Trophoblast cell (in vitro differentiated cells and primary cell): Measurements from ENCODE around the gene TXNRD2. TPM values are rescaled to one million over a fixed set of nuclear protein-coding genes. Genes with fewer than 3 reads are reported as not detected.
A peak's percentile ranks its signal among the peaks of the same experiment; 100 is the strongest.

Source experiments
- DNase-seq, 2 donors: peaks; one replicate each; pipeline ENCODE4 v3.0.0-alpha.2; 2016
- H2AFZ ChIP-seq: 2 replicates; pipeline ENCODE4 v1.6.1; 2013; ENCODE audit warnings: low read length, moderate library complexity, mild to moderate bottlenecking; ENCODE audit not compliant: insufficient read depth, poor library complexity
- H2AK5ac ChIP-seq: 2 replicates; pipeline ENCODE4 v1.6.1; 2013; ENCODE audit warnings: mild to moderate bottlenecking, low read length
- H2BK120ac ChIP-seq: 2 replicates; pipeline ENCODE4 v1.6.1; 2013; ENCODE audit warnings: low read length, mild to moderate bottlenecking, moderate library complexity; ENCODE audit not compliant: insufficient read depth, poor library complexity
- H2BK12ac ChIP-seq: 2 replicates; pipeline ENCODE4 v1.6.1; 2013; ENCODE audit warnings: mild to moderate bottlenecking, low read length, moderate library complexity
- H2BK5ac ChIP-seq: 2 replicates; pipeline ENCODE4 v1.6.1; 2013; ENCODE audit warnings: low read length, low read depth, moderate library complexity, mild to moderate bottlenecking; ENCODE audit not compliant: poor library complexity
- H3K14ac ChIP-seq: 2 replicates; pipeline ENCODE4 v1.6.1; 2013; ENCODE audit warnings: mild to moderate bottlenecking, low read length
- H3K18ac ChIP-seq: 2 replicates; pipeline ENCODE4 v1.6.1; 2013; ENCODE audit warnings: mild to moderate bottlenecking, low read length
- H3K23ac ChIP-seq: 2 replicates; pipeline ENCODE4 v1.6.1; 2013; ENCODE audit warnings: low read length
- H3K27ac ChIP-seq: 2 replicates; pipeline ENCODE4 v1.5.1; 2013; ENCODE audit warnings: low read depth, mild to moderate bottlenecking, inconsistent platforms, low read length, moderate library complexity
- H3K27me3 ChIP-seq: 2 replicates; pipeline ENCODE4 v1.6.1; 2013; ENCODE audit warnings: inconsistent platforms, mild to moderate bottlenecking, low read length, moderate library complexity; ENCODE audit not compliant: insufficient read depth
- H3K36me3 ChIP-seq, 2 experiments: 1 replicate in 1 of 2; 2 replicates in 1 of 2; pipeline ENCODE4 v1.6.1; 2013; ENCODE audit warnings: low read length in 2 of 2, mild to moderate bottlenecking in 2 of 2, moderate library complexity in 1 of 2; ENCODE audit not compliant: insufficient read depth in 2 of 2, control insufficient read depth in 1 of 2
- H3K4ac ChIP-seq: 2 replicates; pipeline ENCODE4 v1.6.1; 2013; ENCODE audit warnings: low read depth, mild to moderate bottlenecking, low read length, moderate library complexity
- H3K4me1 ChIP-seq, 2 experiments: 1 replicate in 1 of 2; 2 replicates in 1 of 2; pipeline ENCODE4 v1.6.1; 2013; ENCODE audit warnings: low read length in 2 of 2, mild to moderate bottlenecking in 2 of 2, moderate library complexity in 1 of 2; ENCODE audit not compliant: insufficient read depth in 2 of 2, control insufficient read depth in 1 of 2
- H3K4me2 ChIP-seq: 2 replicates; pipeline ENCODE4 v1.6.1; 2013; ENCODE audit warnings: inconsistent platforms, mild to moderate bottlenecking, low read length, moderate library complexity
- H3K4me3 ChIP-seq: 2 replicates; pipeline ENCODE4 v1.5.1; 2013; ENCODE audit warnings: mild to moderate bottlenecking, low read depth, low read length, inconsistent platforms
- H3K79me1 ChIP-seq: one replicate; pipeline ENCODE4 v1.6.1; 2013; ENCODE audit warnings: low read length
- H3K79me2 ChIP-seq: 2 replicates; pipeline ENCODE4 v1.6.1; 2013; ENCODE audit warnings: low read length, mild to moderate bottlenecking; ENCODE audit not compliant: control insufficient read depth, insufficient read depth, poor library complexity
- H3K9ac ChIP-seq: 2 replicates; pipeline ENCODE4 v1.6.1; 2013; ENCODE audit warnings: mild to moderate bottlenecking, low read length
- H3K9me3 ChIP-seq: 2 replicates; pipeline ENCODE4 v1.6.1; 2013; ENCODE audit warnings: low read depth, mild to moderate bottlenecking, control low read depth, inconsistent platforms, low read length; ENCODE audit not compliant: insufficient read depth
- H4K12ac ChIP-seq: 2 replicates; pipeline ENCODE4 v1.6.1; 2013; ENCODE audit warnings: low read depth, mild to moderate bottlenecking, low read length, moderate library complexity
- H4K8ac ChIP-seq: 2 replicates; pipeline ENCODE4 v1.6.1; 2013; ENCODE audit warnings: low read depth, mild to moderate bottlenecking, low read length, moderate library complexity
- H4K91ac ChIP-seq: one replicate; pipeline ENCODE4 v1.6.1; 2013; ENCODE audit warnings: low read depth, mild to moderate bottlenecking, low read length, moderate library complexity
- WGBS: extraction: QIAGEN DNeasy Blood & Tissue Kit; methylation state at CpG from one replicate; pipeline ENCODE4 v1.1.7; 2013; ENCODE audit warnings: missing lambda C conversion rate; ENCODE audit not compliant: insufficient read length, insufficient coverage; ENCODE audit errors: extremely low coverage; 5-methylcytosine and 5-hydroxymethylcytosine counted together
- polyA plus RNA-seq: library from polyadenylated mRNA; stranded (reverse); fragments of 200-250 nt; gene quantifications from 2 replicates; pipeline ENCODE4 v1.2.3, GENCODE V29; 2013

TXNRD2 gene
- polyA plus RNA-seq: 2.2 and 2.6 TPM in 2 replicates

- no CpG with 5 or more reads among the region's 63 CpGs for WGBS
These were observed at the start of gene TXNRD2, which contains the start of gene COMT for GRCh38 chr22:19941365-19942082. Gene TXNRD2, minus strand, starts transcription at chr22:19941818. Its CDS starts 15 bp downstream, at chr22:19941803. Gene COMT, plus strand, starts transcription at chr22:19941772. Its CDS starts 20,755 bp downstream, at chr22:19962527.

GRCh38 chr22:19991395-19991644 lies 49.7 kb upstream of the TXNRD2 start:
- no peak overlapping the region for H3K18ac ChIP-seq
- peaks cover 4 to 5% of the 10 kb centered on the region in 2 experiments for H3K4me1 ChIP-seq
- no peak overlapping the region for H3K4me3 ChIP-seq
- no peak overlapping the region for H4K8ac ChIP-seq
- no peak overlapping the region for H2AK5ac ChIP-seq
- no peak overlapping the region for H3K4me2 ChIP-seq
- no peak overlapping the region for H3K23ac ChIP-seq
- no peak overlapping the region for H2BK5ac ChIP-seq
- no peak overlapping the region for H3K27ac ChIP-seq
- no peaks in the 10 kb centered on the region for H3K9me3 ChIP-seq
- peaks cover 2% of the 10 kb centered on the region for H3K79me2 ChIP-seq
- no peak overlapping the region for H4K12ac ChIP-seq
- H3K4ac ChIP-seq: no peak overlapping the region
- H3K9ac ChIP-seq: no peak overlapping the region
- no peaks in the 10 kb centered on the region for H3K27me3 ChIP-seq
- H3K79me1 ChIP-seq: no peaks in the 10 kb centered on the region
- no peak for DNase-seq
- H2AFZ ChIP-seq: no peak overlapping the region
- no peak overlapping the region for H4K91ac ChIP-seq
- H2BK120ac ChIP-seq: no peak overlapping the region
- no peaks in the 10 kb centered on the region for H3K36me3 ChIP-seq
- H2BK12ac ChIP-seq: no peak overlapping the region
- H3K14ac ChIP-seq: no peak overlapping the region

More at GRCh38 chr22:19941365-19942082, at the start of gene TXNRD2, which contains the start of gene COMT:
- H2BK12ac ChIP-seq: peak within 1 kb of the TSS; percentile 56
- peak within 1 kb of the TSS; percentile 10 for H2AK5ac ChIP-seq
- no peak within 1 kb of the TSS for H2BK5ac ChIP-seq
- H3K18ac ChIP-seq: no peak within 1 kb of the TSS
- no peaks in the 10 kb centered on the region for H3K9me3 ChIP-seq
- H3K79me1 ChIP-seq: peaks cover 5% of the 10 kb centered on the region
- peak; percentile 44 to 80 for DNase-seq
- no peaks in the 10 kb centered on the region for H3K27me3 ChIP-seq
- no peak within 1 kb of the TSS for H3K4ac ChIP-seq
- peak within 1 kb of the TSS; percentile 57 for H2BK120ac ChIP-seq
- no peak within 1 kb of the TSS for H3K9ac ChIP-seq
- H3K23ac ChIP-seq: no peak within 1 kb of the TSS
- H4K91ac ChIP-seq: peak within 1 kb of the TSS; percentile 58
- H3K79me2 ChIP-seq: no peaks in the 10 kb centered on the region
- peak within 1 kb of the TSS; percentile 31 for H3K4me3 ChIP-seq
- H3K36me3 ChIP-seq: no peaks in the 10 kb centered on the region
- peak within 1 kb of the TSS; percentile 42 for H3K4me2 ChIP-seq
- H3K4me1 ChIP-seq: peaks cover 12 to 17% of the 10 kb centered on the region in 2 experiments
- H3K27ac ChIP-seq: peak within 1 kb of the TSS; percentile 53
- no peak within 1 kb of the TSS for H2AFZ ChIP-seq
- peak within 1 kb of the TSS; percentile 38 for H3K14ac ChIP-seq
- H4K12ac ChIP-seq: no peak within 1 kb of the TSS
- peak within 1 kb of the TSS; percentile 69 for H4K8ac ChIP-seq

GRCh38 chr22:19990609-19991394 lies 49.2 kb upstream of the TXNRD2 start:
- H2BK12ac ChIP-seq: no peak overlapping the region
- no peak overlapping the region for H3K23ac ChIP-seq
- H3K14ac ChIP-seq: no peak overlapping the region
- H4K12ac ChIP-seq: no peak overlapping the region
- H2AK5ac ChIP-seq: no peak overlapping the region
- no peaks in the 10 kb centered on the region for H3K79me1 ChIP-seq
- peaks cover 9 to 10% of the 10 kb centered on the region in 2 experiments for H3K4me1 ChIP-seq
- no CpG with 5 or more reads among the region's 20 CpGs for WGBS
- no peaks in the 10 kb centered on the region for H3K9me3 ChIP-seq
- no peak overlapping the region for H2AFZ ChIP-seq
- H3K4me3 ChIP-seq: no peak overlapping the region
- no peaks in the 10 kb centered on the region for H3K27me3 ChIP-seq
- H2BK5ac ChIP-seq: no peak overlapping the region
- H4K91ac ChIP-seq: no peak overlapping the region
- no peak overlapping the region for H4K8ac ChIP-seq
- H3K36me3 ChIP-seq: no peaks in the 10 kb centered on the region
- no peak for DNase-seq
- H3K4me2 ChIP-seq: no peak overlapping the region
- H3K4ac ChIP-seq: no peak overlapping the region
- no peak overlapping the region for H3K9ac ChIP-seq
- H3K27ac ChIP-seq: no peak overlapping the region
- no peak overlapping the region for H2BK120ac ChIP-seq
- no peak overlapping the region for H3K18ac ChIP-seq
- H3K79me2 ChIP-seq: peaks cover 2% of the 10 kb centered on the region

DNA sequence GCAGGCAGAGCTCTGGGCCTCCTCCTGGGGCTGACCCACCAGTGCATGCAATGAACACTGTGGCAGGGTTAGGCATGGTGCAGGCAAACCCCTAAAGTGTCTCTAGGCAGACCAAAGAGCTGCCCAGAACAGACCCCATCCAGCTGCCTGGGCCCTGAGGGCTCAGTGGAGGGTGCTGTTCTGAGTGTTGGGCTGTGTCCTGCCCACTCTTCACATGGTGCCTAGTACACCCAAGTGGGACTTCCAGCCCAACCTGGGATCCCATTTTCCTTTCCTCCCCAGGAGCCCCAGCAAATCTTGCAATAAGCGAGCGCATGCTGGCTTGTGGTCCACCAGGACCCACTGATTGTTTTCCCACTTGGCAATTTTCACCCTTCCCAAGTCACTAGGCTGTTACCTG lies 48.6 kb upstream of the TXNRD2 start:
- Histone ChIP-seq H4K8ac (no peak overlapping the region), H3K9me3 (no peaks in the 10 kb centered on the region), H2AFZ (no peak overlapping the region), H3K14ac (no peak overlapping the region), H3K27me3 (no peaks in the 10 kb centered on the region), H3K79me2 (peaks cover 2% of the 10 kb centered on the region), H4K12ac (no peak overlapping the region), H2AK5ac (no peak overlapping the region), H2BK120ac (no peak overlapping the region), H2BK5ac (no peak overlapping the region), H2BK12ac (no peak overlapping the region), H4K91ac (no peak overlapping the region), H3K18ac (no peak overlapping the region), H3K79me1 (no peaks in the 10 kb centered on the region), H3K4me3 (no peak overlapping the region), H3K4me2 (no peak overlapping the region), H3K23ac (no peak overlapping the region), H3K36me3 (no peaks in the 10 kb centered on the region), H3K9ac (no peak overlapping the region), H3K4me1 (peaks cover 9 to 10% of the 10 kb centered on the region in 2 experiments), H3K4ac (no peak overlapping the region), H3K27ac (no peak overlapping the region)
- DNase-seq: no peak
- WGBS: no CpG with 5 or more reads among the region's 2 CpGs
